HEK293 (cell line): ENCODE measurements around the gene NHERF2.

Experiments
- MZF1 ChIP-seq: fragments of 450-650 bp; formaldehyde crosslinking; IDR thresholded peaks from 2 replicates; pipeline ENCODE4 v1.5.1; 2017; ENCODE audit warnings: missing biosample characterization, missing genetic modification characterization, borderline replicate concordance
- ZBTB7A ChIP-seq: fragments of 450-650 bp; formaldehyde crosslinking; IDR thresholded peaks from 2 replicates; pipeline ENCODE4 v1.5.1; 2016; ENCODE audit warnings: low read depth, missing biosample characterization, missing genetic modification characterization
- ZNF211 ChIP-seq: fragments of 450-650 bp; formaldehyde crosslinking; IDR thresholded peaks from 2 replicates; pipeline ENCODE4 v1.5.1; 2016; ENCODE audit warnings: low read depth, missing biosample characterization, missing genetic modification characterization
- ZNF48 ChIP-seq: fragments of 450-650 bp; formaldehyde crosslinking; IDR thresholded peaks from 2 replicates; pipeline ENCODE4 v1.5.1; 2016; ENCODE audit warnings: missing biosample characterization, missing genetic modification characterization
- ZNF513 ChIP-seq: fragments of 450-650 bp; IDR thresholded peaks from 2 replicates; pipeline ENCODE4 v1.5.1; 2018; ENCODE audit warnings: missing biosample characterization, missing genetic modification characterization
- ZNF560 ChIP-seq: fragments of 450-650 bp; formaldehyde crosslinking; IDR thresholded peaks from 2 replicates; pipeline ENCODE4 v1.5.1; 2017; ENCODE audit warnings: missing biosample characterization, missing genetic modification characterization, borderline replicate concordance
- ZNF600 ChIP-seq: fragments of 450-650 bp; formaldehyde crosslinking; IDR thresholded peaks from 2 replicates; pipeline ENCODE4 v1.5.1; 2016; ENCODE audit warnings: missing biosample characterization, missing genetic modification characterization
- ZNF654 ChIP-seq: fragments of 450-650 bp; formaldehyde crosslinking; IDR thresholded peaks from 2 replicates; pipeline ENCODE4 v1.5.1; 2016; ENCODE audit warnings: low read depth, missing biosample characterization, missing genetic modification characterization
- ZNF670 ChIP-seq: fragments of 450-650 bp; formaldehyde crosslinking; IDR thresholded peaks from 2 replicates; pipeline ENCODE4 v1.5.1; 2016; ENCODE audit warnings: missing biosample characterization, missing genetic modification characterization, low read depth
- ZNF692 ChIP-seq: fragments of 450-650 bp; formaldehyde crosslinking; IDR thresholded peaks from 2 replicates; pipeline ENCODE4 v1.5.1; 2016; ENCODE audit warnings: missing biosample characterization, missing genetic modification characterization
- TF ChIP-seq, protein P1 (sequence below): fragments of 450-650 bp; formaldehyde crosslinking; IDR thresholded peaks from 2 replicates; pipeline ENCODE4 v1.5.1; 2016; ENCODE audit warnings: missing biosample characterization, missing genetic modification characterization
- TF ChIP-seq, protein P2 (sequence below): fragments of 450-650 bp; formaldehyde crosslinking; IDR thresholded peaks from 2 replicates; pipeline ENCODE4 v1.5.1; 2017; ENCODE audit warnings: missing biosample characterization, missing genetic modification characterization
- TF ChIP-seq, protein P3 (sequence below): fragments of 450-650 bp; formaldehyde crosslinking; conservative IDR thresholded peaks from 2 replicates; pipeline ENCODE4 v1.5.1; 2016; ENCODE audit warnings: low read depth, missing biosample characterization, missing genetic modification characterization

DNA sequence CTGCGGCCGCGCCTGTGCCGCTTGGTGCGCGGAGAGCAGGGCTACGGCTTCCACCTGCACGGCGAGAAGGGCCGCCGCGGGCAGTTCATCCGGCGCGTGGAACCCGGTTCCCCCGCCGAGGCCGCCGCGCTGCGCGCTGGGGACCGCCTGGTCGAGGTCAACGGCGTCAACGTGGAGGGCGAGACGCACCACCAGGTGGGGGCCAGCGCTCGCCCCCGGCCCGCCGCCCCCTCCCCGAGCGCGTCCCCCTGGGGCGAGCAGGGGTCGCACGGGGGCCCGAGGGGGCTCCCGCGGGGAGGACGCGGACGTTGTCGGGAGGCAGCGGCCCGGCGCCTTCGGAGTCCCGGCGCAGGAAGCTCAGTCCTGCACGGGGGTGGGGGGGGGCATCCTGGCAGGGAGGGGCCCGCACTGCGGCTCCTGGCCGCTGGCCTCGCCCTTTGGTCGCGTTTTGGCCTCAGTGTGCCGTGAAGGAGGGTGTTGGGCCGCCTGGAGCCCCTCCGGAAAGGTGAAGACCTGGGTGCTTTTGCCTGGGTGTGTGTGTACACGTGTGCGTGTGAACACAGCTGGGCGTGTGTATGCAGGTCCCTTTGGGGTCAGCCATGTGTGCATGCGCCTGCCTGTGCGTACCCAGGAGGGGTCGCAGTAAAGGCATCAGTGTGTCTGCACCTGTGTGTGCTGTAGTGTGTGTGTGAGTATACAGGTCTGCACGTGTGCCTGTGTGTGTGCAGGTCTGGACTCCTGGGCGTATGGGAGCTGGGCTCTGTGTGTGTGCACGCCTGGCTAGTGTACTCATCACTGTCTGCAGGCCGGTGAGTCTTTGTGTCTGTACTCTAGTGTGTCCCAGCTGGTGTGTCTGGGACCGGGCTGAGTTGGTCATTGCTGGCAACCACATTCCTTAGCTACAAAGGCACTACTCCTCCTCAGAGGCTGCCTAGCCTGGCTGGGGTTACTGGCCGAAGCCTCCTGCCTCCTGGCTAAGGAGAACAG lies 615 bp downstream of the NHERF2 start:
- no peak for TF ChIP-seq ZNF211
- TF ChIP-seq, protein P1, sequence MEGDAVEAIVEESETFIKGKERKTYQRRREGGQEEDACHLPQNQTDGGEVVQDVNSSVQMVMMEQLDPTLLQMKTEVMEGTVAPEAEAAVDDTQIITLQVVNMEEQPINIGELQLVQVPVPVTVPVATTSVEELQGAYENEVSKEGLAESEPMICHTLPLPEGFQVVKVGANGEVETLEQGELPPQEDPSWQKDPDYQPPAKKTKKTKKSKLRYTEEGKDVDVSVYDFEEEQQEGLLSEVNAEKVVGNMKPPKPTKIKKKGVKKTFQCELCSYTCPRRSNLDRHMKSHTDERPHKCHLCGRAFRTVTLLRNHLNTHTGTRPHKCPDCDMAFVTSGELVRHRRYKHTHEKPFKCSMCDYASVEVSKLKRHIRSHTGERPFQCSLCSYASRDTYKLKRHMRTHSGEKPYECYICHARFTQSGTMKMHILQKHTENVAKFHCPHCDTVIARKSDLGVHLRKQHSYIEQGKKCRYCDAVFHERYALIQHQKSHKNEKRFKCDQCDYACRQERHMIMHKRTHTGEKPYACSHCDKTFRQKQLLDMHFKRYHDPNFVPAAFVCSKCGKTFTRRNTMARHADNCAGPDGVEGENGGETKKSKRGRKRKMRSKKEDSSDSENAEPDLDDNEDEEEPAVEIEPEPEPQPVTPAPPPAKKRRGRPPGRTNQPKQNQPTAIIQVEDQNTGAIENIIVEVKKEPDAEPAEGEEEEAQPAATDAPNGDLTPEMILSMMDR (tag by site-specific recombination) = peak; percentile 77
- TF ChIP-seq ZNF654 (tag by site-specific recombination) = no peak
- peak; percentile 96 for TF ChIP-seq ZNF600 (tag by site-specific recombination)
- TF ChIP-seq, protein P2, sequence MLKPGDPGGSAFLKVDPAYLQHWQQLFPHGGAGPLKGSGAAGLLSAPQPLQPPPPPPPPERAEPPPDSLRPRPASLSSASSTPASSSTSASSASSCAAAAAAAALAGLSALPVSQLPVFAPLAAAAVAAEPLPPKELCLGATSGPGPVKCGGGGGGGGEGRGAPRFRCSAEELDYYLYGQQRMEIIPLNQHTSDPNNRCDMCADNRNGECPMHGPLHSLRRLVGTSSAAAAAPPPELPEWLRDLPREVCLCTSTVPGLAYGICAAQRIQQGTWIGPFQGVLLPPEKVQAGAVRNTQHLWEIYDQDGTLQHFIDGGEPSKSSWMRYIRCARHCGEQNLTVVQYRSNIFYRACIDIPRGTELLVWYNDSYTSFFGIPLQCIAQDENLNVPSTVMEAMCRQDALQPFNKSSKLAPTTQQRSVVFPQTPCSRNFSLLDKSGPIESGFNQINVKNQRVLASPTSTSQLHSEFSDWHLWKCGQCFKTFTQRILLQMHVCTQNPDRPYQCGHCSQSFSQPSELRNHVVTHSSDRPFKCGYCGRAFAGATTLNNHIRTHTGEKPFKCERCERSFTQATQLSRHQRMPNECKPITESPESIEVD (tag by site-specific recombination) = no peak
- TF ChIP-seq, protein P3, sequence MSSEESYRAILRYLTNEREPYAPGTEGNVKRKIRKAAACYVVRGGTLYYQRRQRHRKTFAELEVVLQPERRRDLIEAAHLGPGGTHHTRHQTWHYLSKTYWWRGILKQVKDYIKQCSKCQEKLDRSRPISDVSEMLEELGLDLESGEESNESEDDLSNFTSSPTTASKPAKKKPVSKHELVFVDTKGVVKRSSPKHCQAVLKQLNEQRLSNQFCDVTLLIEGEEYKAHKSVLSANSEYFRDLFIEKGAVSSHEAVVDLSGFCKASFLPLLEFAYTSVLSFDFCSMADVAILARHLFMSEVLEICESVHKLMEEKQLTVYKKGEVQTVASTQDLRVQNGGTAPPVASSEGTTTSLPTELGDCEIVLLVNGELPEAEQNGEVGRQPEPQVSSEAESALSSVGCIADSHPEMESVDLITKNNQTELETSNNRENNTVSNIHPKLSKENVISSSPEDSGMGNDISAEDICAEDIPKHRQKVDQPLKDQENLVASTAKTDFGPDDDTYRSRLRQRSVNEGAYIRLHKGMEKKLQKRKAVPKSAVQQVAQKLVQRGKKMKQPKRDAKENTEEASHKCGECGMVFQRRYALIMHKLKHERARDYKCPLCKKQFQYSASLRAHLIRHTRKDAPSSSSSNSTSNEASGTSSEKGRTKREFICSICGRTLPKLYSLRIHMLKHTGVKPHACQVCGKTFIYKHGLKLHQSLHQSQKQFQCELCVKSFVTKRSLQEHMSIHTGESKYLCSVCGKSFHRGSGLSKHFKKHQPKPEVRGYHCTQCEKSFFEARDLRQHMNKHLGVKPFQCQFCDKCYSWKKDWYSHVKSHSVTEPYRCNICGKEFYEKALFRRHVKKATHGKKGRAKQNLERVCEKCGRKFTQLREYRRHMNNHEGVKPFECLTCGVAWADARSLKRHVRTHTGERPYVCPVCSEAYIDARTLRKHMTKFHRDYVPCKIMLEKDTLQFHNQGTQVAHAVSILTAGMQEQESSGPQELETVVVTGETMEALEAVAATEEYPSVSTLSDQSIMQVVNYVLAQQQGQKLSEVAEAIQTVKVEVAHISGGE = no peak
- TF ChIP-seq ZNF670 = no peak
- TF ChIP-seq ZNF692 (tag by site-specific recombination) = no peak
- TF ChIP-seq ZNF513 (tag by site-specific recombination) = no peak
- TF ChIP-seq ZNF560 = no peak
- TF ChIP-seq ZBTB7A (tag by site-specific recombination) = 0 out of 2 replicates have a peak, but pooled peaks have one; percentile 33
- TF ChIP-seq MZF1 (tag by site-specific recombination) = no peak
- TF ChIP-seq ZNF48 (tag by site-specific recombination) = no peak
